ENCODE data around the gene ATP5ME.

GRCh38 chr4:660401-660800 is 13.7 kb downstream of the ATP5ME start:
- TF ChIP-seq CTCF (conservative IDR thresholded peaks at IDR 0.05; ENCODE audit: low read length) (no peak), EZH2phosphoT487 (IDR thresholded peaks at IDR 0.05; ENCODE audit: borderline replicate concordance, low read depth, low read length) (no peak)
